GM18499 (cell line): ENCODE measurements around the gene AFAP1L2.

Experiments used
- ATAC-seq: cut with Tn5 transposase; IDR thresholded peaks from one replicate; pipeline ENCODE4 v1.9.1; 2021; ENCODE audit warnings: moderate number of reproducible peaks; ENCODE audit not compliant: insufficient read depth, unreplicated experiment

Gene AFAP1L2

GRCh38 chr10:114301177-114301576 lies 103.1 kb downstream of the AFAP1L2 start:
- no peak for ATAC-seq

- no peak for ATAC-seq
These were observed 104.2 kb downstream of the AFAP1L2 start for GRCh38 chr10:114300036-114300645.

GRCh38 chr10:114297136-114297705 lies 107.1 kb downstream of the AFAP1L2 start:
- ATAC-seq: no peak

DNA sequence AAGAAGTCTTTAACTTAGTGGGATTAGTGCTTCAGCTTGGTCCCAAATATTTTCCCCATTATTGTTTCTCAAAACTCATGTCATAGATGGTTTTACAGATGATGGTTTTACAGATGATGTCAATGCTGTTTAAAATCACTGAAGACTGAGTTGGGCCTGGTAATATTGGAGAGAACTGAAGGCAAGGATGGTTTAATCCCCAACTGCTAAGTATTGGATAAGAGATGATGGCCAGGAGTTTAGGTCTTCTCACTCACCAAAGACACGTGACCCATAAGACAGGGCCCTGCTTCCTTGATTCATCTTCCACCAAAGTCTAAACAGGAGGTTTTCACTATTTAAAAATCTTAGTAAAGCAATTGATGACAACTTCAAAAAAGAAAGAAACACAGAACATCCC lies 108.9 kb downstream of the AFAP1L2 start:
- ATAC-seq: no peak

DNA sequence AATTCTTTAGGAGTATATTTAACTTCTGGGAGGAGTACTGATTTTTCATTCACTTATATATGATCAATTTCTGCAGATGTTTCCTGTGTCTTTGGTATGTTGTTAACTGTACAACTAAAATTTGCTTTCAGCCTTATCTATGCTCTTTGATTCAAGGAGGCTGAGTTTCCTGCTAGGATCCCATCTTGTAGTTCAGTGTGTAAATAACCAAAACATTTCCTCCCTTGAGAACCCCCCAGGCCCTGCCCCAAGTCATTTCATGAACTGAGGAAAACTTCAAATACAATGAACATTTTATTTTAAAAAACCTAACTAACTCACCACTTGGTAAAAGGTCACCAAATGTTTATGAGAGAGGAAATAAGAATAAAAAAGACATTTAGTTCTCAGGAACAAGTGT lies 109.8 kb downstream of the AFAP1L2 start:
- no peak for ATAC-seq

- no peak for ATAC-seq
These were observed 111.2 kb downstream of the AFAP1L2 start for GRCh38 chr10:114293075-114293474.

- no peak for ATAC-seq
These were observed 112.8 kb downstream of the AFAP1L2 start for GRCh38 chr10:114291516-114291915.

GRCh38 chr10:114291076-114291475 lies 113.2 kb downstream of the AFAP1L2 start:
- ATAC-seq: no peak

- no peak for ATAC-seq
These were observed 114.3 kb downstream of the AFAP1L2 start for GRCh38 chr10:114290038-114290437.

GRCh38 chr10:114289096-114289436 lies 115.2 kb downstream of the AFAP1L2 start:
- no peak for ATAC-seq

DNA sequence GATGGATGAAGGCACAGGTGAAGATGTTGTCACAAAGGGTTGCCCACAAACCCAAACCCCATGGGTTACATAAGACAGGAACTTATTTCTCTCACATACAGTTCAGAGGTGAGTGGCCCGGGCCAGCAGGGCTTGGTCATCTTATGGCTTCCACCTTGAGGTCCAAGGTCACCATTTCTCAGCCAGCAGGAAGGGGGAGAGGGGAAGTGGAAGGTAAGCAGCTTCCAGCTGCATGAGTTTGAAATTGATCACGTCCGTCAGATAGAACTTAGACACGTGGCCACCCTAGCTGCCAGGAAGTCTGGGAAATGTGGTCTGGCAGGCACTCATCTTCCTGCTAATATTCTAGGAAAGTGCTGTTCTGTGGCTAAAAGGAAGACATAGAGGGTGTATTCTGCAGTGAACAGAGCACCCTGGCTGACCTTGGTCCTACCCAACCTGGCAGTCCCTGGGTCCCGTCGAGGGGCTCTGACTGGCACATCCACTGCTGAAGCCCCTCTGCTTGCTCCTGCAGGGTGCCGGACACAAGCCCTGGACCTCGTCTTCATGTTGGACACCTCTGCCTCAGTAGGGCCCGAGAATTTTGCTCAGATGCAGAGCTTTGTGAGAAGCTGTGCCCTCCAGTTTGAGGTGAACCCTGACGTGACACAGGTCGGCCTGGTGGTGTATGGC lies 115.7 kb downstream of the AFAP1L2 start:
- no peak for ATAC-seq

GRCh38 chr10:114286921-114287320 lies 117.4 kb downstream of the AFAP1L2 start:
- ATAC-seq: no peak

DNA sequence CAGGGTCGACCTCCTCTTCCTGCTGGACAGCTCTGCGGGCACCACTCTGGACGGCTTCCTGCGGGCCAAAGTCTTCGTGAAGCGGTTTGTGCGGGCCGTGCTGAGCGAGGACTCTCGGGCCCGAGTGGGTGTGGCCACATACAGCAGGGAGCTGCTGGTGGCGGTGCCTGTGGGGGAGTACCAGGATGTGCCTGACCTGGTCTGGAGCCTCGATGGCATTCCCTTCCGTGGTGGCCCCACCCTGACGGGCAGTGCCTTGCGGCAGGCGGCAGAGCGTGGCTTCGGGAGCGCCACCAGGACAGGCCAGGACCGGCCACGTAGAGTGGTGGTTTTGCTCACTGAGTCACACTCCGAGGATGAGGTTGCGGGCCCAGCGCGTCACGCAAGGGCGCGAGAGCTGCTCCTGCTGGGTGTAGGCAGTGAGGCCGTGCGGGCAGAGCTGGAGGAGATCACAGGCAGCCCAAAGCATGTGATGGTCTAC lies 118.3 kb downstream of the AFAP1L2 start:
- no peak for ATAC-seq

DNA sequence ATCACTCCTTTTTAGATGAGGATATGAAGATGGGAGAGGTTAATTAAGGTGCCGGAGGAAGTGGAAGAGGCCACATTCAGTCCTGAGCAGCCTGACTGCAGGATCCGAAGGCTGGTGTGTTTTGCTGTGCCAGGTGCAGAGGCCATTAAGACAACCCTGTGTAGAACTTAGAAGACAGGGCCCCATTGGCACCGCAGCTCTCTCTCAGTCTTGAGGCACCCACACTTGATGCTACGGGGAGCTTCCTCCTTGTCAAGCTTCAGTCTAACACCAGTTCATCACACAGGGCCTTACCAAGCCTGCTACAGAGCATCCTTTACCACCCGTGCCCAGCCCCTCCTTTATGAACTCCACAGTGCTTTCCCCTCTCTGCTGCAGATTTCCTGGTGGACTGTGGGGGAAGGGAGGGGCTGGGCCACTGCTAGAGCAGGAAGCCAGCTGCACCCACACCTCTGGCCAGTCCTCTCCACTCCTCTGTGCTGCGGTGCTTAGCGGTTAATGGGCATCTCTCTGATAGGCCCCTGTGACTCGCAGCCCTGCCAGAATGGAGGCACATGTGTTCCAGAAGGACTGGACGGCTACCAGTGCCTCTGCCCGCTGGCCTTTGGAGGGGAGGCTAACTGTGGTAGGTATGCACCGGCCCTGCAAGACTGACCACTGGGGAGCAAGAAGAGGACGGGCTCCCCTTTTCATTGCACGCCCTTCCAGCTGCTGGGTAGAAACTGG lies 119.8 kb downstream of the AFAP1L2 start:
- ATAC-seq: no peak

DNA sequence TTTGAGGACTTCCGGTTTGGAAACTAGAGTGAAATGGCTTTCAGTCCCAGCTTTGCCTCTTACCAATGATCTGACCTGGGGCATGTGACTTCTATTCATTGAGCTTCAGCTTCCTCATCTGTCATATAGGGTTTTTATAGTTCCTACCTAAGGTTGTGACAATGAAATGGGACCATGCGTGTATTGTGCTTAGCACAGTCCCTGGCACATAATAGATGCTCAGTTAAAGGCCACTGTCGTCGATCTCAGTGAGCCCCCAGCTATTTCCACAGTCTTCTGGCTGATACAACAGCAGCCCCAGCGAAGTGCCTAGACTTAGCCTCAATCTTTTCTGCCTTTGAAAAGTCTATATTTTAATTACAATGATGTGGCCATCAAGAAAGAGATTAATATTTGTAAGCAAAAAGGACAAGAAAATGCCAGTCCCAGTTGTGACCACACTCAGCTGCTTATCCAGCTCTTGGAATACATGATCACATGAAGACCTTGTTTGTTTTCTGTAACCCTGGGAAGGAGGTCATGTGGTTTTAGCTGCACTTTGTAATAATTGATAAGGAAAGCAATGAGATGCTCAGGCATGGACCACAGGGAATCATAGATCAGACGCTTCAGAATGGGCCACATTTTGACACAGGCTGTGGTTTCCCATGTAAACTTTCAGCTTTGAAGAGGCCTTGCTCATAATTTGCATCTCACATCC lies 120.6 kb downstream of the AFAP1L2 start:
- ATAC-seq: no peak

GRCh38 chr10:114283091-114283490 lies 121.2 kb downstream of the AFAP1L2 start:
- no peak for ATAC-seq

DNA sequence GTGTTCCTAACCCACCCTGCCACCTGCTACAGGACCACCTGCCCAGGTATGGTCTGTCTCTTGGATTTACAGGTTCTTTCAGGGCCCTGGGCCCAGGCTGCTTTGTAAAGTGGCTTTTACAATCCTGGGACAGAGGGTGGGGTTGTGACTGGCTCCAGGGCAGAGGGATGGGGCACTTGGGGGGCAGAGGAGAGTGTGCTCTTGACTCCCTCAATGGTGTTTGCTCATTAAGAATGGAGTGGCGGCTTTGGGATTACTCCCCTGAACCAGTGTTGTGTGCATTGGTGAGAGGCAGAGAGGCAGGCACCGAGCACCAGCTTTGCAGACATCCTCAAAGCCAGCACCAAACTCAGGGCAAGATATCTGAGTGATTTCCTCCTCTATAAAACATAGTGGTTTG lies 121.8 kb downstream of the AFAP1L2 start:
- no peak for ATAC-seq

DNA sequence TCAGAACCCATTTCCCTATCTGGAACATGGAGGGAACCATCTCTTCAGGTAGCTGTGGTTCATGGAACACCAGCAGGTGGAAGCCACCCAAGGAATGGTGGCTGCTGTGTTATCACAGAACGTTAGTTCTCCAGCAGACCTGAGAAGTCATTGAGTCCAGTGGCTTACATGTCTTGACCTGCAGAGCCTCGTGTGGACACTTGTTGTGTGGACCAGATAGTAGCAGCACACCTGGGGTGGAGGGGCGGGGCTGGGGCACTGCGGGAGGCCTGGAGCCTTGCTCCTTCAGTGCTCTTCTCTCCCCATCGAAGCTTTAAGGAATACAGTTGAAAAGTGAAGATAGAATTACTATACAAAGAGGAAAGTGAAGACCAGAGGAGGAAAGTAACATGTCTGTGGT lies 122.8 kb downstream of the AFAP1L2 start:
- no peak for ATAC-seq

DNA sequence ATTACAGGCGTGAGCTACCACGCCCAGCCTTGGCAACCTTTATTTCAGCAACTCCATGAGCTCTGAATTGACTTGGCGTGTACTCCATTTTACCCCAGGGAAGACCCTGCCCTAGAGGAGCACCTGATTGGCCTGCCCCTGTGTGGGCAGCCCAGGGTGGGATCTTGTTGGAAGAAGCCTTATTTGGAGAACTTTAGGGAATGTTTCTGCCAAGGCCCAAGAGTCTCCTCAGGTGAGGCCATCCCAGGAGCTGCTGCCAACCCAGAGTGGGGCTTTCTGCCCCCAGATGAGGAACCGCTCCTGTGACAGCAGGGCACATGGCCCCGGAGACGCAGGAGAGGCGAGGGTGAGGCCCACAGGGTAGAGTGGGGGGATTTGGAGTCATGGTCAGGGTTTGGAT lies 123.3 kb downstream of the AFAP1L2 start:
- no peak for ATAC-seq

GRCh38 chr10:114279901-114280644 lies 124.2 kb downstream of the AFAP1L2 start:
- no peak for ATAC-seq
